Hematopoietic multipotent progenitor cell treated with erythropoietin and hydrocortisone succinate and interleukin-3 and kit ligand, for 6 days (in vitro differentiated cells): ENCODE results near the gene TMEM217.

Experiments
- DNase-seq: peaks from one replicate; pipeline ENCODE4 v3.0.0-alpha.2; 2015

Gene TMEM217

DNA sequence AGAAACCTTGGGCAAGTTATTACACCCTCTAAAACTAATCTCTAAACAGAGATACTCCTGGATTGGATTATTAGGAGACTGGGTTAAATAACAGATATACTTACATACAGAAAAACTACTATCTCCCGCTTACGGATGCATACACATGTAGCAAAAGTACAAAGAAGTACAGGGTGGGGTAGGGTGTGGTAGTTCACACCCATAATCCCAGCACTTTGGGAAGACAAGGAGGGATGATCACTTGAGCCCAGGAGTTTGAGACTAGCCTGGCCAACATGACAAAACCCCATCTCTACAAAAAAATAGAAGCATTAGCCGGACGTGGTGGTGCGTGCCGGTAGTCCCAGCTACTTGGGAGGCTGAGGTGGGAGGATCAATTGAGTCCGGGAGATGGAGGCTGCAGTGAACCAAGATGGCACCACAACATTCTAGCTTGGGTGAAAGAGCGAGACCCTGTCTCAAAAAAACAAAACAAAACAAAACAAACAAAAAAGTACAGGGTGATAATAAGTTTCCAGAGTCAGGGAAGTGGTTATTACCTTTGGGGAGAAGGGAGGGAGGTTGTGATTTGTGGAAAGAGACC is 79.9 kb downstream of the TMEM217 start:
- peak; percentile 86 for DNase-seq

GRCh38 chr6:37177077-37177934 is 80.6 kb downstream of the TMEM217 start:
- peak; percentile 96 for DNase-seq

- peak; percentile 75 for DNase-seq
Measured at GRCh38 chr6:37176268-37177076, 81.5 kb downstream of the TMEM217 start.

GRCh38 chr6:37175332-37176267 is 82.3 kb downstream of the TMEM217 start:
- DNase-seq: peak; percentile 63

- peak; percentile 53 for DNase-seq
Measured at GRCh38 chr6:37174515-37175331, 83.2 kb downstream of the TMEM217 start.

DNA sequence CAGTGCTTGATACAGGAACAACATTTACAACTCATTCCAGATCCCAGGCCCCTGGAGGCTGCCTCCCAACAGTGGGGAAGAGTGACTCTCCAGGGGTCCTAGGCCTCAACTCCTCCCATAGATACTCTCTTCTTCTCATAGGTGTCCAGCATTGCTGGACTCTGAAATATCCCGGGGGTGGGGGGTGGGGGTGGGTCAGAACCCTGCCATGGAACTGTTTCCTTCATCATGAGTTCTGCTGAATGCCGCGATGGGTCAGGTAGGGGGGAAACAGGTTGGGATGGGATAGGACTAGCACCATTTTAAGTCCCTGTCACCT is 83.8 kb downstream of the TMEM217 start:
- no peak for DNase-seq

DNA sequence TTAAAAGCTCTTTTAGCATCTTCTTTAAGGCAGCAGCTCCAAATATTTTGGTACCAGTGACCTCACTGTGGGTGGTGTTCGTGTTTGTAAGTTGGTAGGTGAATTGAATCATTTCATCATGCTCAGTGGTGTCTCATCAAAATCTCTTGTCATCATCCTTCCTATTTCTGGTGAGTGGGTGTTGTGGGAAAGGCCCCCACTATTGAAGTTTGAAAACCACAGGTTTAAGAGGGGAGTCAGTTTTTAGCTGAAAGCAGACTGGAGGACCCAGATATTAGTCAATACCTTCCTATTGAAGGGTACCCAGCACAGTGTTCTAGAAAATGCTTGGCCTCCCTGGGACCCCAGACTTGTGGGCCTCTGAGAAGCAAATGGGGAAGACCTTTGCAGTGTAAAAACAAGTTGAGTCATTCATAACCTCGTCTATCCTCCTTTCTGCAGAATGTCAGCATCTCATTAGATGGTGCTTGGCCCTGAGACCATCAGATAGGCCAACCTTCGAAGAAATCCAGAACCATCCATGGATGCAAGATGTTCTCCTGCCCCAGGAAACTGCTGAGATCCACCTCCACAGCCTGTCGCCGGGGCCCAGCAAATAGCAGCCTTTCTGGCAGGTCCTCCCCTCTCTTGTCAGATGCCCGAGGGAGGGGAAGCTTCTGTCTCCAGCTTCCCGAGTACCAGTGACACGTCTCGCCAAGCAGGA is 84.3 kb downstream of the TMEM217 start:
- peak; percentile 78 for DNase-seq

GRCh38 chr6:37172912-37173492 is 84.9 kb downstream of the TMEM217 start:
- peak; percentile 43 for DNase-seq

DNA sequence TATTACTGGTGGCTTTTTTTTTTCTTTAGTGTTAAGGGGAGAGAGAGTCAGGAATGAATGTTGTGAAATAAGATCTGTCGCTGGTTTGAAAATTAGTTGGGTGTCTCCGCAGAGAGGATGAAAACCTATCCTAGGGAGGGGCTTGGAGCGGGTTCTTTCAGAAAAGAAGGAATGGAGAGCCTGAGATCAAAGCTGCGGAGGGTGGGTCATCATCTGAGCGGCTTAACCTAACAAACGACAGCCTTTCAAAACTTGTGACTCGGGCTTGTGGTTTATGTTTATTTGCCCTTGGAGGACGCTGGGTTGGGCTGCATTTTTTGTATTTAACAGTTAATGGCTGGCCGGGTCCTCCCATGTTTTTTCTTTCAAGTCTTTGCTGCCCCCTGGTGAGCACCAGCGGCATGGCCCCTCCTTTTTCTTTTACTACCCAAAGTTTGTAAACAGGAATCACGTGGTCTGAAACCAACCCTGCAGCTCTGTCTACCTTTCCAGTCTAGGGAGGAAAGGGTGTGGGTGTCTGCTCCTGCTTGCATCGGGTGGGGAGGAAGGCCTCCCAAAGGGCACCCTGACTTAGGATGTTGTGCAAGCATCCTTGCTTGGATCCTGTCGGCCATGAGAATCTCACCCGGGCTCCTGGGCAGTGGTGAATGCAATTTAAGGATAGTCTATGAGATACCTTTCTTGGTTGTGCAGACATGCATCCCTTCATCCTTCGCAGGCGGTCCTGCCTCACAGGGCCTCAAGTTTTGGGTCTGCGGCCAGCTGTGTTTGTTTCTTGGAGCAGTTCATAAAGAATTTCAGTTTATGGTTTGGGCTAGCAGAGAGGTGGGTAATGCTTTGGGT is 85.8 kb downstream of the TMEM217 start:
- peak; percentile 97 for DNase-seq

DNA sequence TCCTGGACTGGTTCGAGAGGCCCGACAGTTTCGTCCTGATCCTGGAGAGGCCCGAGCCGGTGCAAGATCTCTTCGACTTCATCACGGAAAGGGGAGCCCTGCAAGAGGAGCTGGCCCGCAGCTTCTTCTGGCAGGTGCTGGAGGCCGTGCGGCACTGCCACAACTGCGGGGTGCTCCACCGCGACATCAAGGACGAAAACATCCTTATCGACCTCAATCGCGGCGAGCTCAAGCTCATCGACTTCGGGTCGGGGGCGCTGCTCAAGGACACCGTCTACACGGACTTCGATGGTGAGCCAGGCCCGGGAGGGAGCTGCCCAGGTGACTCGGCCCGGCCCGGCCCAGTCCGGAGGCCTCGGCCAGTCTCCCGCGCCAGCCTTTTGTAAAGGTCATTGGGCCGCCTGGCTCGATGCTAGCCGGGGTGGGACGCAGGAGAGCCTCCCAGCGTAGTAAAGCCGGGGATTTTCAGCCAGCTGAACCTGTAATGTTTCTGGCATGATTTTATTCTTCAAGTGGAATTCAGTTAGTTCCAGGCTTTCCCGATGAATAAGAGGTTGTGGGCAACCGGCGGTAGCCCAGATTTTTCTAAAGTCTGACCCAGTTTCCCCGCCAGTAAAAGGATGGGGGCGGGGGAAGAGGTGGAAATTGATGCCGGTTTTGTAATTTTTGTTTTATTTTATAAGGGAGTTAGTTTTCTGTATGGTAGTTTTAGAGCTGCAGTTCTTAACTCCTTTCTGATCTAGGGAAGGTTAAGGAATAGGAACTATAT is 86.6 kb downstream of the TMEM217 start:
- peak; percentile 56 for DNase-seq

DNA sequence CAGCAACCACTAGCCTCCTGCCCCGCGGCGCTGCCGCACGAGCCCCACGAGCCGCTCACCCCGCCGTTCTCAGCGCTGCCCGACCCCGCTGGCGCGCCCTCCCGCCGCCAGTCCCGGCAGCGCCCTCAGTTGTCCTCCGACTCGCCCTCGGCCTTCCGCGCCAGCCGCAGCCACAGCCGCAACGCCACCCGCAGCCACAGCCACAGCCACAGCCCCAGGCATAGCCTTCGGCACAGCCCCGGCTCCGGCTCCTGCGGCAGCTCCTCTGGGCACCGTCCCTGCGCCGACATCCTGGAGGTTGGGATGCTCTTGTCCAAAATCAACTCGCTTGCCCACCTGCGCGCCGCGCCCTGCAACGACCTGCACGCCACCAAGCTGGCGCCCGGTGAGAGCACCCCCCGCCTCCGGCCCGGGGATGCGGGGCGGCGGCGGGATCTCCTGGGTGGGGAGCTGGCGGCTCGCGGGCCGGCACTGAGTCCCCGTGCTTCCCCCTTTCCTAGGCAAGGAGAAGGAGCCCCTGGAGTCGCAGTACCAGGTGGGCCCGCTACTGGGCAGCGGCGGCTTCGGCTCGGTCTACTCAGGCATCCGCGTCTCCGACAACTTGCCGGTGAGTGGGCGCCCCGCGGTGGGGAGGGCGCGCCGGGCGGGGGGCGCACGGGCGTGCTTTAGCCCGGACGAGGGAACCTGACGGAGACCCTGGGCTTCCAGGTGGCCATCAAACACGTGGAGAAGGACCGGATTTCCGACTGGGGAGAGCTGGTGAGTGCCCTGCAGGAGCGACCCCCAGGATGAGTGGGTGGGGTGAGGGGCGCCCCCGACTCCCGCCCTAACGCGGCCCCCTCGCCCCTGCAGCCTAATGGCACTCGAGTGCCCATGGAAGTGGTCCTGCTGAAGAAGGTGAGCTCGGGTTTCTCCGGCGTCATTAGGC is 87.4 kb downstream of the TMEM217 start:
- DNase-seq: peak; percentile 69

- peak; percentile 98 for DNase-seq
Measured at GRCh38 chr6:37169496-37170272, 88.3 kb downstream of the TMEM217 start, which contains the start of gene PIM1. TSS of gene PIM1 (plus strand) at chr6:37170152. CDS start at chr6:37170576, 424 bp downstream.

DNA sequence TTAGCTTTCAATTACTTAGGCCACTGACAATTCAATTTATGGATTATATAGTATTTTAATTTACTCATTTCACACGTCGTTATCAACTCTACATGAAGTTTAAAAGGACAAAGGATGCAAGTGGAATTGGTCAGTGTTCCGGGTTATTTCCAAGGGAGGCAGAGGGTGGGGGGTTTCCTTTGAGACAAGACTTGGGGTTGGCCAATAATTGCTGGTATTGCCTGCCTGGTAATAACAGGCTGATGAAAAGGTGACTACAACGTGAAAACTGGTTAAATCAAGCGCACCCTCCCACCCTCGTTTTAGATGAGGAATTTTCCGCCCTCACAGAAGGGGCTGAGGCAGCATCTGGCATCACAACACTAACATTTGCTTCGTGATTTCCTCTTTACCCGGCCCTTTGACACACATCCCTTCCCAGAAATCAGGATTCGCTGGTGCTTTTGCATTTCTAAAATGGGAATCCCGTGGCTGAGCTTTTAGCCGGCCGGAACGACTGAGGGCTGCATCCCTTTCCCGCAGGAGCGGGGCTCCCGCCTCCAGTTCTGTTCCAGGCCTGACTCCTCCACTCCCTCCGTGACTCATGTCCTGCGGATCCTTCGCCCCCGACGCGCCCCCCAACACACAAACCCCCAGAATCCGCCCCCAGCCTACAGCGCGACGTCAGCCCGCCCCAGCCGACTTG is 89.0 kb downstream of the TMEM217 start:
- DNase-seq: peak; percentile 34

DNA sequence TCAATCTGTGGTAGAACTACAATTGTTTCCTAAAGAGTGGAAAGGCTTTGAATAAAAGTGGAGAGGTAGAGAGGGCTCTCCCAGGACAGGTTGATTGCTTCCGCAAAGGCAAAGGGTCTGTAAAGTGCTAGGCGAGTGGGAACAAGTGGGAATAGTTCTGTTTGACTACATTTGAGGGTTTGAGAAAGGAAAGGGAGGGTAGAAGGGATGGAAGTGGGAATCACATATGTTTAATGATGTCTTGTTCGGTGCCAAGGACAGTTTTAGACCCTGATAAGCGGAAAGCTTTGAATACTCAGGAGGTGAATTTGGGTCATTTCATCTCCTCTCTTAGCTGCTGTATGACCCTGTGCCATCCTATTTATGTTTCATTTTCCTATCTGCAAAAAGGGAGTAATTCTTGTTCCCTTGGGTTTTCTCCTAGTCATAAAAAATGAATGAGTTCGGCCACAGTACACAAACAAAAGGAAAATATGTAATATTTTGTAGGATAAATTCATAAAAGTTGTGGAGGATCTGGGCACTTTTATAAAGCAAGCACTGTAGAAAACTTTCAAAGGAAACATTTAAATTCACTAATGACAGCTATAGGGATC is 89.7 kb downstream of the TMEM217 start:
- DNase-seq: no peak

GRCh38 chr6:37162740-37163139 is 95.2 kb downstream of the TMEM217 start:
- no peak for DNase-seq
